H1 (cell line): ENCODE data around the gene VPS13D. TPM values are rescaled to one million over a fixed set of nuclear protein-coding genes. Genes with fewer than 3 reads are reported as not detected.

ENCODE experiments used
- CHD1 ChIP-seq: IDR thresholded peaks from 2 replicates; pipeline ENCODE4 v1.6.1; 2012; ENCODE audit warnings: low read depth, low read length, improper control_type of control experiment
- POU5F1 ChIP-seq: IDR thresholded peaks from 2 replicates; pipeline ENCODE4 v1.6.1; 2011; ENCODE audit warnings: low read depth, mild to moderate bottlenecking, low read length, moderate library complexity
- SAP30 ChIP-seq: fragments of 300-600 bp; sonication (generic); IDR thresholded peaks from 2 replicates; pipeline ENCODE4 v1.7.1; 2012; ENCODE audit warnings: low read length, moderate library complexity, mild to moderate bottlenecking, inconsistent platforms; ENCODE audit not compliant: insufficient read depth, insufficient replicate concordance
- ZNF274 ChIP-seq: IDR thresholded peaks from 2 replicates; pipeline ENCODE4 v1.7.0; 2012; ENCODE audit warnings: low read length, borderline replicate concordance; ENCODE audit errors: extremely low read depth
- polyA plus RNA-seq, 7 experiments: library from polyadenylated mRNA; depleted of rRNA in 3 of 7; stranded (reverse) in 5 of 7; unstranded in 2 of 7; fragments of >200 nt in 5 of 7; fragments of 200-250 nt in 2 of 7; gene quantifications; 1 replicate in 5 of 7; 2 replicates in 1 of 7; 4 replicates in 1 of 7; pipeline versions ENCODE4 v1.2.1 to v1.2.3, GENCODE V29; 2011 to 2013; ENCODE audit warnings: missing spikeins in 2 of 7, mixed read lengths in 2 of 7
- total RNA-seq: library from RNA; stranded (reverse); fragmentation: NEBNext Ultra II Directional; extraction: Animal tissue kit (Norgen Biotek cat#: 25700); gene quantifications from 2 replicates; pipeline ENCODE4 v1.2.1, GENCODE V29; 2021
- TF ChIP-seq, protein P1 (sequence below), 3 experiments: IDR thresholded peaks; 1 replicate in 2 of 3; 2 replicates in 1 of 3; pipeline versions ENCODE4 v1.5.1 to v1.6.1; 2011; ENCODE audit warnings: low read length in 3 of 3, mild to moderate bottlenecking in 3 of 3, inconsistent platforms in 2 of 3, low read depth in 1 of 3, moderate library complexity in 1 of 3; ENCODE audit not compliant: insufficient read depth in 1 of 3; ENCODE audit errors: control extremely low read depth in 1 of 3

VPS13D gene
- total and polyA plus RNA-seq, 2 of the 8 experiments (the other 6 are each of a cell fraction or from before 2014, with no cell fraction given) = 10.9 to 31.2 TPM

DNA sequence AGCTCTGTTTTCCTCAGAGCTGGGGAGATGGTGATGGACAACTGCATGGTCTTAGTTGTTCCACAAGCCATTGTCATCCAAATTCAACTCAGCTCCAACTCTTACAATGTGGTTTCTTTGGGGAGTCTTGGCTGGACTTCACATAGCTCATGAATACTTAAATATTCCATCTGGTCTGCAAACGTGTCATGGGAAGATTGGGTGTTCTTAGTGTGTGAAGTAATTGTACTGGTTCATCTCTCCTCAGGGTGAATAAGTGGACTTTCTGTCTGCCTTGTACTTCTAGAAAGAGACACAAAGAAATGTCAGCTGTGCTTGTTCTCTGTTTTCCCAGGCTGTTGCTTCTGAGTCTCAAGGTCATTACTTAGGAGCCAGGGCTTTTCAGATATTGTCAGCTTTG is 106.6 kb downstream of the VPS13D start (continued):
- no peak for TF ChIP-seq CHD1
- no peak for TF ChIP-seq SAP30
- no peak for TF ChIP-seq POU5F1
- TF ChIP-seq, protein P1, sequence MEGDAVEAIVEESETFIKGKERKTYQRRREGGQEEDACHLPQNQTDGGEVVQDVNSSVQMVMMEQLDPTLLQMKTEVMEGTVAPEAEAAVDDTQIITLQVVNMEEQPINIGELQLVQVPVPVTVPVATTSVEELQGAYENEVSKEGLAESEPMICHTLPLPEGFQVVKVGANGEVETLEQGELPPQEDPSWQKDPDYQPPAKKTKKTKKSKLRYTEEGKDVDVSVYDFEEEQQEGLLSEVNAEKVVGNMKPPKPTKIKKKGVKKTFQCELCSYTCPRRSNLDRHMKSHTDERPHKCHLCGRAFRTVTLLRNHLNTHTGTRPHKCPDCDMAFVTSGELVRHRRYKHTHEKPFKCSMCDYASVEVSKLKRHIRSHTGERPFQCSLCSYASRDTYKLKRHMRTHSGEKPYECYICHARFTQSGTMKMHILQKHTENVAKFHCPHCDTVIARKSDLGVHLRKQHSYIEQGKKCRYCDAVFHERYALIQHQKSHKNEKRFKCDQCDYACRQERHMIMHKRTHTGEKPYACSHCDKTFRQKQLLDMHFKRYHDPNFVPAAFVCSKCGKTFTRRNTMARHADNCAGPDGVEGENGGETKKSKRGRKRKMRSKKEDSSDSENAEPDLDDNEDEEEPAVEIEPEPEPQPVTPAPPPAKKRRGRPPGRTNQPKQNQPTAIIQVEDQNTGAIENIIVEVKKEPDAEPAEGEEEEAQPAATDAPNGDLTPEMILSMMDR (IDR thresholded peaks at IDR 0.05; ENCODE audit: control extremely low read depth in 1 of 3, insufficient read depth in 1 of 3, low read depth in 1 of 3, low read length in 3 of 3) = no peak
- TF ChIP-seq ZNF274 = no peak
